Right lobe of liver (tissue), 6 donors: ENCODE measurements around the gene PCDHB6. TPM values are rescaled to one million over a fixed set of nuclear protein-coding genes. Genes with fewer than 3 reads are reported as not detected.
"Not testable (repeated sequence)": the region's sequence is repeated elsewhere in the genome, so short reads cannot be mapped to it uniquely, and the experiment has no call there.

Experiments
- ATAC-seq, 4 donors: fragments of 200-7000 bp; cut with Tn5 transposase; one replicate each; pipeline ENCODE4 v1.9.1; 2020; ENCODE audit warnings: mild to moderate bottlenecking in 4 of 4, moderate library complexity in 4 of 4
- DNase-seq, 3 donors: peaks; one replicate each; pipeline ENCODE4 v3.0.0-alpha.2; 2020
- H3K27ac ChIP-seq, 3 donors: fragments of 200-600 bp; one replicate each; pipeline ENCODE4 v1.8.0; 2022
- H3K27me3 ChIP-seq, 2 donors: fragments of 200-600 bp; one replicate each; pipeline ENCODE4 v1.8.0; 2022
- H3K36me3 ChIP-seq, 4 donors: fragments of 200-600 bp; sonication (generic) in 1 of 4; one replicate each; pipeline versions ENCODE4 v1.5.1 to v1.8.0; 2017 to 2022; ENCODE audit warnings: control low read depth in 1 of 4
- H3K4me1 ChIP-seq, 4 donors: fragments of 200-600 bp; sonication (generic) in 1 of 4; one replicate each; pipeline versions ENCODE4 v1.5.1 to v1.8.0; 2017 to 2022; ENCODE audit warnings: control low read depth in 1 of 4
- H3K4me3 ChIP-seq, 3 donors: fragments of 200-600 bp; one replicate each; pipeline ENCODE4 v1.8.0; 2022
- H3K9me3 ChIP-seq, 4 donors: fragments of 200-600 bp; sonication (generic) in 1 of 4; one replicate each; pipeline versions ENCODE4 v1.5.1 to v1.8.0; 2017 to 2022; ENCODE audit warnings: control low read depth in 1 of 4
- POLR2A ChIP-seq: fragments of 450-650 bp; IDR thresholded peaks from one replicate; pipeline ENCODE4 v1.6.1; 2017; ENCODE audit warnings: antibody characterized with exemption, mild to moderate bottlenecking
- WGBS: methylation state at CpG from one replicate; pipeline ENCODE4 v1.1.6; 2018; ENCODE audit warnings: low coverage, low lambda C conversion rate; ENCODE audit not compliant: insufficient coverage; ENCODE audit errors: missing lambda C conversion rate; 5-methylcytosine and 5-hydroxymethylcytosine counted together
- intact Hi-C, 2 donors: fragments of 100-400 bp; cut with DNase I; formaldehyde crosslinking; loops; one replicate each; pipeline versions ENCODE4 v1.11.2 to v1.14.1; 2022
- total RNA-seq, 6 experiments: library from RNA; depleted of rRNA in 2 of 6; stranded (reverse); fragments of >200 nt in 2 of 6; fragmentation: NEBNext Ultra II Directional in 3 of 6; extraction: Animal tissue kit (Norgen Biotek cat#: 25700) in 3 of 6; gene quantifications; one replicate each; pipeline versions ENCODE4 v1.1.0 to v1.2.4, GENCODE V29; 2016 to 2023
- TF ChIP-seq, protein P1 (sequence below), 4 donors: fragments of 200-600 bp in 3 of 4; fragments of 450-650 bp in 1 of 4; IDR thresholded peaks; one replicate each; pipeline versions ENCODE4 v1.5.1 to v1.8.0; 2016 to 2022; ENCODE audit warnings: antibody characterized with exemption in 4 of 4, mild to moderate bottlenecking in 2 of 4
- donor health status: DM: no; HTN: yes; CAD: no.
- donor health status: DM: no; HTN: no; CAD: no.
- donor health status: DM: no; HTN: no; CAD: no.
- donor health status: DM: no; HTN: yes; CAD: no.
- donor health status: DM: no; HTN: yes; CAD: no.

Gene PCDHB6
- total RNA-seq, 6 experiments from 2014 or later: 0.06 to 0.16 (median 0.12) TPM; not detected in 2

DNA sequence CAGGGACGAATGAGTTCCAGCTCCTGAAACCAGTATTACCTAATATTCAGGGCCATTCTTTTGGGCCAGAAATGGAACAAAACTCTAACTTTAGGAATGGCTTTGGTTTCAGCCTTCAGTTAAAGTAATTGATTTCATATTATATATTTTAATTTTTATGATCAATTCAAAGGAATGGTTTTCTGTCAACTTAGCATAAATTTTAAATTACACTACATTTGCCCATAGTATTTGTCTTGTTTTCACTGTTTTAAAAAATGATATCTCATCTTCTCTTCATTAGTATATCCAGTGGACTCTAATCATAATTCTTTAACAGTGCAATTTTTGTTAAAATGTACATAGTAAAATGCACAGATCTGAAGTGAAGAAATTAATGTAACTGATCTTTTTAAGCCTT, 30.5 kb downstream of the PCDHB6 start:
- Histone ChIP-seq H3K27ac (no peak overlapping the region), H3K4me1 (no peaks in the 10 kb centered on the region), H3K27me3 (peaks cover 0 to 6% of the 10 kb centered on the region in 2 donors), H3K9me3 (no peaks in the 10 kb centered on the region), H3K4me3 (no peak overlapping the region), H3K36me3 (no peaks in the 10 kb centered on the region)
- ATAC-seq: no peak
- no peak for DNase-seq
- no peak for TF ChIP-seq POLR2A
- TF ChIP-seq, protein P1, sequence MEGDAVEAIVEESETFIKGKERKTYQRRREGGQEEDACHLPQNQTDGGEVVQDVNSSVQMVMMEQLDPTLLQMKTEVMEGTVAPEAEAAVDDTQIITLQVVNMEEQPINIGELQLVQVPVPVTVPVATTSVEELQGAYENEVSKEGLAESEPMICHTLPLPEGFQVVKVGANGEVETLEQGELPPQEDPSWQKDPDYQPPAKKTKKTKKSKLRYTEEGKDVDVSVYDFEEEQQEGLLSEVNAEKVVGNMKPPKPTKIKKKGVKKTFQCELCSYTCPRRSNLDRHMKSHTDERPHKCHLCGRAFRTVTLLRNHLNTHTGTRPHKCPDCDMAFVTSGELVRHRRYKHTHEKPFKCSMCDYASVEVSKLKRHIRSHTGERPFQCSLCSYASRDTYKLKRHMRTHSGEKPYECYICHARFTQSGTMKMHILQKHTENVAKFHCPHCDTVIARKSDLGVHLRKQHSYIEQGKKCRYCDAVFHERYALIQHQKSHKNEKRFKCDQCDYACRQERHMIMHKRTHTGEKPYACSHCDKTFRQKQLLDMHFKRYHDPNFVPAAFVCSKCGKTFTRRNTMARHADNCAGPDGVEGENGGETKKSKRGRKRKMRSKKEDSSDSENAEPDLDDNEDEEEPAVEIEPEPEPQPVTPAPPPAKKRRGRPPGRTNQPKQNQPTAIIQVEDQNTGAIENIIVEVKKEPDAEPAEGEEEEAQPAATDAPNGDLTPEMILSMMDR (IDR thresholded peaks at IDR 0.05): no peak
- no CpG with 5 or more reads among the region's 1 CpG for WGBS
- intact Hi-C loops: no loop called here

DNA sequence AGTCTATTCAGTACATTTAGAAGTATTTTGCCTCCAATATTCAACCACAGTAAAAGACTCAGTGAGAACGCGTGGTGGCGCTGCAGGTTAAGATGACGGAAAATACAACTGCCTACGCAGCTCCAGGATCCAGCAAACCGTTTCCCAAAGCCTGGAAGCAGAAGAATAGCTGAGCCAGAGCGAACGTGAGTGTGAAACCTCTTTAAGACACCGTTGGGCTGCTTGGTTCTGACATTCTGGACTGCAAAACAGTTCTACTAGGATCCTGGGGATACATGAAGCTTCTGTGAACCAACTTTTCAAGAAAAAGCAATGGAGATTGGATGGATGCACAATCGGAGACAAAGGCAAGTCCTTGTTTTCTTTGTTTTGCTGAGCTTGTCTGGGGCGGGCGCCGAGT, 32.4 kb downstream of the PCDHB6 start, which contains the start of gene PCDHB16:
TSS of gene PCDHB16 (plus strand) at position 140 of the 400 bp plus-strand sequence. CDS start at position 313, 173 bp downstream.
- intact Hi-C loops: no loop called here
- no peaks in the 10 kb centered on the region for H3K36me3 ChIP-seq
- ATAC-seq (peak in 1 of 4 donors; percentile 51), DNase-seq (no peak)
- H3K4me3 ChIP-seq: no peak within 1 kb of the TSS
- no peaks in the 10 kb centered on the region for H3K4me1 ChIP-seq
- H3K9me3 ChIP-seq: no peaks in the 10 kb centered on the region
- TF ChIP-seq, protein P1 (IDR thresholded peaks at IDR 0.05): peak in 3 of 4 donors; percentile 5 to 26 (median 15)
- no peak for TF ChIP-seq POLR2A
- no peak within 1 kb of the TSS for H3K27ac ChIP-seq
- peaks cover 0 to 3% of the 10 kb centered on the region in 2 donors for H3K27me3 ChIP-seq
- WGBS: 11% methylated on average over 12 of the region's 13 CpGs

- DNase-seq, H3K36me3 ChIP-seq, H3K9me3 ChIP-seq, H3K4me3 ChIP-seq, ATAC-seq, H3K4me1 ChIP-seq, H3K27ac ChIP-seq, H3K27me3 ChIP-seq, intact Hi-C loops: not testable (repeated sequence)
- 23% methylated on average over 12 of the region's 69 CpGs for WGBS
Observed at GRCh38 chr5:141184117-141184855, 34.4 kb downstream of the PCDHB6 start.

GRCh38 chr5:141186897-141187512, 37.1 kb downstream of the PCDHB6 start, which contains the start of gene PCDHB9:
Gene PCDHB9, plus strand, starts transcription at chr5:141187161. Its CDS starts 158 bp downstream, at chr5:141187319.
- no peak within 1 kb of the TSS for H3K27ac ChIP-seq
- no peaks in the 10 kb centered on the region for H3K27me3 ChIP-seq
- TF ChIP-seq POLR2A: no peak
- TF ChIP-seq, protein P1 (IDR thresholded peaks at IDR 0.05): peak in 2 of 4 donors; percentile 15 to 17
- no peak within 1 kb of the TSS for H3K4me3 ChIP-seq
- H3K4me1 ChIP-seq: no peaks in the 10 kb centered on the region
- intact Hi-C loops: no loop called here
- no peaks in the 10 kb centered on the region for H3K36me3 ChIP-seq
- DNase-seq (no peak), ATAC-seq (no peak)
- H3K9me3 ChIP-seq: no peaks in the 10 kb centered on the region
- WGBS: 19% methylated on average over 7 of the region's 9 CpGs

DNA sequence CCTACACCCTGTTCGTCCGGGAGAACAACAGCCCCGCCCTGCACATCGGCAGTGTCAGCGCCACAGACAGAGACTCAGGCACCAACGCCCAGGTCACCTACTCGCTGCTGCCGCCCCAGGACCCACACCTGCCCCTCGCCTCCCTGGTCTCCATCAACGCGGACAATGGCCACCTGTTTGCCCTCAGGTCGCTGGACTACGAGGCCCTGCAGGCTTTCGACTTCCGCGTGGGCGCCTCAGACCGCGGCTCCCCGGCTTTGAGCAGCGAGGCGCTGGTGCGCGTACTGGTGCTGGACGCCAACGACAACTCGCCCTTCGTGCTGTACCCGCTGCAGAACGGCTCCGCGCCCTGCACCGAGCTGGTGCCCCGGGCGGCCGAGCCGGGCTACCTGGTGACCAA, 38.8 kb downstream of the PCDHB6 start:
- H3K27me3 ChIP-seq, H3K36me3 ChIP-seq, H3K9me3 ChIP-seq, intact Hi-C loops, H3K27ac ChIP-seq, H3K4me3 ChIP-seq, DNase-seq, H3K4me1 ChIP-seq, ATAC-seq: not testable (repeated sequence)
- no CpG with 5 or more reads among the region's 37 CpGs for WGBS

DNA sequence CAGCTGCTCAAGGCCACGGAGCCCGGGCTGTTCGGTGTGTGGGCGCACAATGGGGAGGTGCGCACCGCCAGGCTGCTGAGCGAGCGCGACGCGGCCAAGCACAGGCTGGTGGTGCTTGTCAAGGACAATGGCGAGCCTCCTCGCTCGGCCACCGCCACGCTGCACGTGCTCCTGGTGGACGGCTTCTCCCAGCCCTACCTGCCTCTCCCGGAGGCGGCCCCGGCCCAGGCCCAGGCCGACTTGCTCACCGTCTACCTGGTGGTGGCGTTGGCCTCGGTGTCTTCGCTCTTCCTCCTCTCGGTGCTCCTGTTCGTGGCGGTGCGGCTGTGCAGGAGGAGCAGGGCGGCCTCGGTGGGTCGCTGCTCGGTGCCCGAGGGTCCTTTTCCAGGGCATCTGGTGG, 39.3 kb downstream of the PCDHB6 start:
- H3K27me3 ChIP-seq, H3K9me3 ChIP-seq, H3K27ac ChIP-seq, H3K4me3 ChIP-seq, ATAC-seq, intact Hi-C loops, H3K4me1 ChIP-seq, DNase-seq, H3K36me3 ChIP-seq: not testable (repeated sequence)
- WGBS: 35% methylated on average over 7 of the region's 35 CpGs
